Stomach (tissue), 4 donors: ENCODE results near the gene BHLHA15.

Experiments
- EP300 ChIP-seq: sonication (generic); formaldehyde crosslinking; IDR thresholded peaks from one replicate; pipeline ENCODE4 v1.6.1; 2017; ENCODE audit warnings: antibody characterized with exemption
- POLR2A ChIP-seq, 4 donors: fragments of 450-650 bp; IDR thresholded peaks; one replicate each; pipeline ENCODE4 v1.6.1; 2016; ENCODE audit warnings: antibody characterized with exemption in 4 of 4, control low read depth in 2 of 4, mild to moderate bottlenecking in 1 of 4, moderate library complexity in 1 of 4
- POLR2AphosphoS5 ChIP-seq, 3 donors: sonication (generic); formaldehyde crosslinking; IDR thresholded peaks; one replicate each; pipeline ENCODE4 v1.6.1; 2016; ENCODE audit warnings: antibody characterized with exemption in 3 of 3
- TF ChIP-seq, protein P1 (sequence below), 7 experiments: fragments of 450-650 bp in 4 of 7; fragments of 200-600 bp in 3 of 7; sonication (generic) in 3 of 7; IDR thresholded peaks; one replicate each; pipeline ENCODE4 v1.5.1; 2016 to 2019; ENCODE audit warnings: antibody characterized with exemption in 7 of 7, control low read depth in 2 of 7, mild to moderate bottlenecking in 1 of 7

DNA sequence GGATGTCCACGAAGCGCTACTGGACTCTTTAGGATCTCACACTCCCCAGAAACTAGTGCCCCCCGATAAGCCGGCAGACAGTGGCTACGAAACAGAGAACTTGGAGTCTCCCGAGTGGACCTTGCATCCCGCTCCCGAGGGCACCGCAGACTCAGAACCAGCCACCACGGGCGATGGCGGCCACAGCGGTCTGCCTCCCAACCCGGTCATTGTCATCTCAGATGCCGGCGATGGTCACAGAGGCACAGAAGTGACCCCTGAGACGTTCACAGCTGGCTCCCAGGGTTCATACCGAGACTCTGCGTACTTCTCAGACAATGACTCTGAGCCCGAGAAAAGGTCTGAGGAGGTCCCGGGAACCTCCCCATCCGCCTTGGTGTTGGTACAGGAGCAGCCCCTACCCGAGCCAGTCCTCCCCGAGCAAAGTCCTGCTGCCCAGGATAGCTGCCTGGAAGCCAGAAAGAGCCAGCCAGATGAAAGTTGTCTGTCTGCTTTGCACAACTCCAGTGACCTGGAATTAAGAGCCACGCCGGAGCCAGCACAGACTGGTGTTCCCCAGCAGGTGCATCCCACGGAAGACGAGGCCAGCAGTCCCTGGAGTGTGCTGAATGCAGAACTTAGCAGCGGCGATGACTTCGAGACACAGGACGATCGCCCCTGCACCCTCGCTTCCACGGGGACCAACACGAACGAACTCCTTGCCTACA lies 17.6 kb upstream of the BHLHA15 start:
- TF ChIP-seq, protein P1, sequence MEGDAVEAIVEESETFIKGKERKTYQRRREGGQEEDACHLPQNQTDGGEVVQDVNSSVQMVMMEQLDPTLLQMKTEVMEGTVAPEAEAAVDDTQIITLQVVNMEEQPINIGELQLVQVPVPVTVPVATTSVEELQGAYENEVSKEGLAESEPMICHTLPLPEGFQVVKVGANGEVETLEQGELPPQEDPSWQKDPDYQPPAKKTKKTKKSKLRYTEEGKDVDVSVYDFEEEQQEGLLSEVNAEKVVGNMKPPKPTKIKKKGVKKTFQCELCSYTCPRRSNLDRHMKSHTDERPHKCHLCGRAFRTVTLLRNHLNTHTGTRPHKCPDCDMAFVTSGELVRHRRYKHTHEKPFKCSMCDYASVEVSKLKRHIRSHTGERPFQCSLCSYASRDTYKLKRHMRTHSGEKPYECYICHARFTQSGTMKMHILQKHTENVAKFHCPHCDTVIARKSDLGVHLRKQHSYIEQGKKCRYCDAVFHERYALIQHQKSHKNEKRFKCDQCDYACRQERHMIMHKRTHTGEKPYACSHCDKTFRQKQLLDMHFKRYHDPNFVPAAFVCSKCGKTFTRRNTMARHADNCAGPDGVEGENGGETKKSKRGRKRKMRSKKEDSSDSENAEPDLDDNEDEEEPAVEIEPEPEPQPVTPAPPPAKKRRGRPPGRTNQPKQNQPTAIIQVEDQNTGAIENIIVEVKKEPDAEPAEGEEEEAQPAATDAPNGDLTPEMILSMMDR (IDR thresholded peaks at IDR 0.05), result no peak
- TF ChIP-seq POLR2AphosphoS5 (IDR thresholded peaks at IDR 0.05) (no peak), POLR2A (IDR thresholded peaks at IDR 0.05) (no peak), EP300 (no peak)
